Heart left ventricle (tissue), 13 donors: ENCODE measurements around the gene VCY.
"Not testable (repeated sequence)": the region's sequence is repeated elsewhere in the genome, so short reads cannot be mapped to it uniquely, and the experiment has no call there.

Experiments used
- CTCF ChIP-seq, 12 donors: fragments of 200-600 bp; sonication (generic) in 4 of 12; IDR thresholded peaks; one replicate each; pipeline versions ENCODE4 v1.5.0 to v1.8.0; 2018 to 2022; ENCODE audit warnings: antibody characterized with exemption in 12 of 12, mild to moderate bottlenecking in 5 of 12
- POLR2A ChIP-seq, 2 donors: fragments of 450-650 bp; IDR thresholded peaks; one replicate each; pipeline ENCODE4 v1.6.1; 2017; ENCODE audit warnings: antibody characterized with exemption in 2 of 2, mild to moderate bottlenecking in 2 of 2, moderate library complexity in 2 of 2
- donor health status: ischemic (EF 13 %, LVEDD 7.1; RV severe dilation, severe dysfunction).
- donor health status: DM: no; HTN: yes; CAD: no.
- donor health status: DM: no; HTN: no; CAD: no.
- donor health status: ischemic (EF 25% LVEDD 6.9; RV normal size, moderate dysfunction).
- donor health status: ischemic (EF 25% LVEDD 5.7; RV mildly dilated, moderate dysfunction).
- donor health status: ischemic (EF 35%, LVEDD 5.7; RV mildly dilated, moderate dysfunction).
- donor health status: nonischemic (EF 11% LVEDD 7.7; RV severe dilation, severe dysfunction).
- donor health status: DM: yes; HTN: yes; CAD: no.
- donor health status: PGD.
- donor health status: ischemic (EF 29% LVEDD 5.4; RV normal size, mild dysfunction).
- donor health status: nonischemic (EF 23%, LVEDD 6.1; RV moderate dilation, normal function).

GRCh38 chrY:14011916-14012315 is 25.6 kb upstream of the VCY start:
- TF ChIP-seq CTCF, POLR2A (IDR thresholded peaks at IDR 0.05): not testable (repeated sequence)
